Hepatocyte (in vitro differentiated cells): ENCODE data around the gene SGO2. TPM values are rescaled to one million over a fixed set of nuclear protein-coding genes. Genes with fewer than 3 reads are reported as not detected.
A peak's percentile ranks its signal among the peaks of the same experiment; 100 is the strongest.

Source experiments
- DNase-seq: peaks from one replicate; pipeline ENCODE4 v3.0.0-alpha.2; 2016; ENCODE audit warnings: low spot score
- H2AFZ ChIP-seq: fragments of 200-600 bp; sonication (generic); 2 replicates; pipeline ENCODE4 v1.6.0; 2016; ENCODE audit warnings: antibody characterized with exemption, mild to moderate bottlenecking
- H3K27ac ChIP-seq: fragments of 200-600 bp; sonication (generic); 2 replicates; pipeline ENCODE4 v1.5.1; 2016; ENCODE audit warnings: mild to moderate bottlenecking
- H3K27me3 ChIP-seq: fragments of 200-600 bp; sonication (generic); 2 replicates; pipeline ENCODE4 v1.6.1; 2016
- H3K36me3 ChIP-seq: fragments of 200-600 bp; sonication (generic); replicated peaks from 2 replicates; pipeline ENCODE4 v1.5.1; 2016; ENCODE audit warnings: low read depth; ENCODE audit not compliant: insufficient read depth
- H3K4me1 ChIP-seq: fragments of 200-600 bp; sonication (generic); 2 replicates; pipeline ENCODE4 v1.5.1; 2016; ENCODE audit warnings: mild to moderate bottlenecking, moderate library complexity; ENCODE audit not compliant: insufficient read depth
- H3K4me2 ChIP-seq: fragments of 200-600 bp; sonication (generic); 2 replicates; pipeline ENCODE4 v1.6.0; 2016
- H3K4me3 ChIP-seq: fragments of 200-600 bp; sonication (generic); 2 replicates; pipeline ENCODE4 v1.5.1; 2016; ENCODE audit warnings: mild to moderate bottlenecking
- H3K79me2 ChIP-seq: fragments of 200-600 bp; sonication (generic); 2 replicates; pipeline ENCODE4 v1.6.0; 2017; ENCODE audit warnings: mild to moderate bottlenecking
- H3K9me2 ChIP-seq: fragments of 200-600 bp; sonication (generic); replicated peaks from 2 replicates; pipeline ENCODE4 v1.6.0; 2017; ENCODE audit warnings: mild to moderate bottlenecking; ENCODE audit not compliant: insufficient read depth
- H3K9me3 ChIP-seq: fragments of 200-600 bp; sonication (generic); 2 replicates; pipeline ENCODE4 v1.5.1; 2016; ENCODE audit warnings: low read depth, mild to moderate bottlenecking
- H4K20me1 ChIP-seq: fragments of 200-600 bp; sonication (generic); 2 replicates; pipeline ENCODE4 v1.6.0; 2016; ENCODE audit warnings: mild to moderate bottlenecking; ENCODE audit not compliant: insufficient read depth, poor library complexity, severe bottlenecking
- EZH2 ChIP-seq: fragments of 200-600 bp; sonication (generic); IDR thresholded peaks from 2 replicates; pipeline ENCODE4 v1.6.1; 2016; ENCODE audit warnings: antibody characterized with exemption, mild to moderate bottlenecking, borderline replicate concordance
- EZH2phosphoT487 ChIP-seq: fragments of 200-600 bp; sonication (generic); IDR thresholded peaks from one replicate; pipeline ENCODE4 v1.6.1; 2018; ENCODE audit warnings: antibody characterized with exemption, mild to moderate bottlenecking, low read depth, moderate library complexity; ENCODE audit not compliant: unreplicated experiment, severe bottlenecking
- WGBS: methylation state at CpG from one replicate; pipeline ENCODE4 v1.1.6; 2016; ENCODE audit warnings: low lambda C conversion rate; ENCODE audit errors: missing lambda C conversion rate; 5-methylcytosine and 5-hydroxymethylcytosine counted together
- polyA plus RNA-seq: library from polyadenylated mRNA; unstranded; fragments of >200 nt; fragmentation: Nextera tagmentation; extraction: Ambion mirVana; gene quantifications from 2 replicates; pipeline ENCODE4 v1.2.1, GENCODE V29; 2016
- total RNA-seq: library from RNA; depleted of rRNA; stranded (reverse); fragments of >200 nt; gene quantifications from 2 replicates; pipeline ENCODE4 v1.2.3, GENCODE V29; 2014
- TF ChIP-seq, protein P1 (sequence below): fragments of 200-600 bp; sonication (generic); IDR thresholded peaks from 2 replicates; pipeline ENCODE4 v1.5.1; 2016; ENCODE audit warnings: antibody characterized with exemption, mild to moderate bottlenecking; ENCODE audit not compliant: poor library complexity

Gene SGO2
- total and polyA plus RNA-seq, 2 experiments from 2014 or later = 5.6 to 7.0 TPM

- no peak for TF ChIP-seq EZH2phosphoT487
- TF ChIP-seq, protein P1, sequence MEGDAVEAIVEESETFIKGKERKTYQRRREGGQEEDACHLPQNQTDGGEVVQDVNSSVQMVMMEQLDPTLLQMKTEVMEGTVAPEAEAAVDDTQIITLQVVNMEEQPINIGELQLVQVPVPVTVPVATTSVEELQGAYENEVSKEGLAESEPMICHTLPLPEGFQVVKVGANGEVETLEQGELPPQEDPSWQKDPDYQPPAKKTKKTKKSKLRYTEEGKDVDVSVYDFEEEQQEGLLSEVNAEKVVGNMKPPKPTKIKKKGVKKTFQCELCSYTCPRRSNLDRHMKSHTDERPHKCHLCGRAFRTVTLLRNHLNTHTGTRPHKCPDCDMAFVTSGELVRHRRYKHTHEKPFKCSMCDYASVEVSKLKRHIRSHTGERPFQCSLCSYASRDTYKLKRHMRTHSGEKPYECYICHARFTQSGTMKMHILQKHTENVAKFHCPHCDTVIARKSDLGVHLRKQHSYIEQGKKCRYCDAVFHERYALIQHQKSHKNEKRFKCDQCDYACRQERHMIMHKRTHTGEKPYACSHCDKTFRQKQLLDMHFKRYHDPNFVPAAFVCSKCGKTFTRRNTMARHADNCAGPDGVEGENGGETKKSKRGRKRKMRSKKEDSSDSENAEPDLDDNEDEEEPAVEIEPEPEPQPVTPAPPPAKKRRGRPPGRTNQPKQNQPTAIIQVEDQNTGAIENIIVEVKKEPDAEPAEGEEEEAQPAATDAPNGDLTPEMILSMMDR = peak; percentile 32
- Histone ChIP-seq H3K27me3 (no peaks in the 10 kb centered on the region), H3K36me3 (no peaks in the 10 kb centered on the region), H3K4me2 (no peak overlapping the region), H4K20me1 (no peaks in the 10 kb centered on the region), H3K4me3 (no peak overlapping the region), H3K9me3 (no peaks in the 10 kb centered on the region), H3K4me1 (peaks cover 5% of the 10 kb centered on the region), H3K27ac (no peak overlapping the region), H3K9me2 (no peaks in the 10 kb centered on the region), H3K79me2 (no peaks in the 10 kb centered on the region), H2AFZ (no peak overlapping the region)
- peak; percentile 16 for DNase-seq
- 54% methylated on average over 3 of the region's 3 CpGs for WGBS
Observed at GRCh38 chr2:200618590-200619021, 92.6 kb downstream of the SGO2 start.

GRCh38 chr2:200619279-200619678, 93.3 kb downstream of the SGO2 start:
- Histone ChIP-seq H3K36me3 (no peaks in the 10 kb centered on the region), H3K4me3 (no peak overlapping the region), H3K4me2 (no peak overlapping the region), H3K79me2 (no peaks in the 10 kb centered on the region), H3K27ac (no peak overlapping the region), H3K9me2 (no peaks in the 10 kb centered on the region), H4K20me1 (no peaks in the 10 kb centered on the region), H2AFZ (no peak overlapping the region), H3K9me3 (no peaks in the 10 kb centered on the region), H3K27me3 (no peaks in the 10 kb centered on the region), H3K4me1 (peaks cover 5% of the 10 kb centered on the region)
- 49% methylated on average over 2 of the region's 2 CpGs for WGBS
- DNase-seq = no peak
- TF ChIP-seq EZH2 = no peak
- TF ChIP-seq EZH2phosphoT487 = no peak
- TF ChIP-seq, protein P1 = no peak

GRCh38 chr2:200620606-200621390, 94.8 kb downstream of the SGO2 start:
- Histone ChIP-seq H3K4me3 (no peak overlapping the region), H3K79me2 (no peaks in the 10 kb centered on the region), H2AFZ (no peak overlapping the region), H3K27me3 (no peaks in the 10 kb centered on the region), H3K27ac (no peak overlapping the region), H4K20me1 (no peaks in the 10 kb centered on the region), H3K36me3 (no peaks in the 10 kb centered on the region), H3K4me1 (peaks cover 5% of the 10 kb centered on the region), H3K9me2 (no peaks in the 10 kb centered on the region), H3K4me2 (no peak overlapping the region), H3K9me3 (no peaks in the 10 kb centered on the region)
- no peak for DNase-seq
- TF ChIP-seq EZH2phosphoT487 (no peak), EZH2 (no peak)
- TF ChIP-seq, protein P1 = no peak
- WGBS = 94% methylated on average over 7 of the region's 7 CpGs
